ENCODE results near the gene WDR18. TPM values are rescaled to one million over a fixed set of nuclear protein-coding genes. Genes with fewer than 3 reads are reported as not detected.
"Not testable (repeated sequence)": the region's sequence is repeated elsewhere in the genome, so short reads cannot be mapped to it uniquely, and the experiment has no call there.

Gene WDR18
- total RNA-seq, 1 donor from 2014 or later = 105 TPM

- not testable (repeated sequence) for H3K36me3 Mint-ChIP-seq (ENCODE audit: low read depth); H3K4me3 Mint-ChIP-seq; DNase-seq (ENCODE audit: low spot score); H3K27ac Mint-ChIP-seq; H3K9me3 Mint-ChIP-seq; H3K27me3 Mint-ChIP-seq (ENCODE audit: insufficient read depth)
- peaks cover 17% of the 10 kb centered on the region for H3K4me1 Mint-ChIP-seq (ENCODE audit: low read depth)
- intact Hi-C loops (cut with micrococcal nuclease) = loop anchor here (5.0 kb wide), 1 partner anchor 168 kb away; no protein-coding TSS in a partner anchor
Observed at GRCh38 chr19:1023883-1024188, 39.7 kb downstream of the WDR18 start.

GRCh38 chr19:1025080-1025479 lies 40.9 kb downstream of the WDR18 start:
- DNase-seq (ENCODE audit: low spot score); intact Hi-C loops (cut with micrococcal nuclease); H3K36me3 Mint-ChIP-seq (ENCODE audit: low read depth); H3K27me3 Mint-ChIP-seq (ENCODE audit: insufficient read depth); H3K9me3 Mint-ChIP-seq; H3K4me3 Mint-ChIP-seq: not testable (repeated sequence)
- peak overlapping the region; percentile 14 for H3K27ac Mint-ChIP-seq
- H3K4me1 Mint-ChIP-seq (ENCODE audit: low read depth) = peaks cover 17% of the 10 kb centered on the region

GRCh38 chr19:1025960-1026782 lies 42.0 kb downstream of the WDR18 start, which contains the start of gene CNN2:
TSS of gene CNN2 (plus strand) at chr19:1026608. CDS start at chr19:1026662, 54 bp downstream.
- DNase-seq (ENCODE audit: low spot score) = peak; percentile 73
- H3K36me3 Mint-ChIP-seq (ENCODE audit: low read depth) = peaks cover 5% of the 10 kb centered on the region
- peak within 1 kb of the TSS; percentile 87 for H3K27ac Mint-ChIP-seq
- intact Hi-C loops (cut with micrococcal nuclease) = loop anchor here (1.0 to 2.0 kb wide), 2 partner anchors 77 to 179 kb away; partner anchors contain the start of genes GPX4 and STK11
- peak within 1 kb of the TSS; percentile 95 for H3K4me3 Mint-ChIP-seq
- H3K4me1 Mint-ChIP-seq (ENCODE audit: low read depth) = peaks cover 23% of the 10 kb centered on the region
- no peaks in the 10 kb centered on the region for H3K9me3 Mint-ChIP-seq
- H3K27me3 Mint-ChIP-seq (ENCODE audit: insufficient read depth) = peaks cover 2% of the 10 kb centered on the region

- DNase-seq (ENCODE audit: low spot score) = no peak
- Mint-ChIP-seq H3K27ac (peak overlapping the region; percentile 85), H3K36me3 (ENCODE audit: low read depth) (peaks cover 5% of the 10 kb centered on the region), H3K4me3 (peak overlapping the region; percentile 95), H3K4me1 (ENCODE audit: low read depth) (peaks cover 16% of the 10 kb centered on the region), H3K9me3 (no peaks in the 10 kb centered on the region), H3K27me3 (ENCODE audit: insufficient read depth) (no peaks in the 10 kb centered on the region)
- intact Hi-C loops (cut with micrococcal nuclease) = loop anchor here (1.0 to 2.0 kb wide), 2 partner anchors 76 to 178 kb away; partner anchors contain the start of genes GPX4 and STK11
Observed at GRCh38 chr19:1026783-1027649, 42.9 kb downstream of the WDR18 start.

GRCh38 chr19:1027650-1028061 lies 43.5 kb downstream of the WDR18 start:
- Mint-ChIP-seq H3K4me1 (ENCODE audit: low read depth) (peaks cover 22% of the 10 kb centered on the region), H3K27me3 (ENCODE audit: insufficient read depth) (no peaks in the 10 kb centered on the region), H3K36me3 (ENCODE audit: low read depth) (peaks cover 12% of the 10 kb centered on the region), H3K9me3 (no peaks in the 10 kb centered on the region), H3K27ac (peak overlapping the region; percentile 52), H3K4me3 (peak overlapping the region; percentile 95)
- DNase-seq (ENCODE audit: low spot score) = no peak
- intact Hi-C loops (cut with micrococcal nuclease) = loop anchor here (1.0 to 2.0 kb wide), 2 partner anchors 11 to 75 kb away; partner anchors contain the start of gene GPX4

- Mint-ChIP-seq H3K27ac (peak overlapping the region; percentile 52), H3K4me3 (peak overlapping the region; percentile 95), H3K9me3 (peaks cover 1% of the 10 kb centered on the region), H3K36me3 (ENCODE audit: low read depth) (peaks cover 13% of the 10 kb centered on the region), H3K4me1 (ENCODE audit: low read depth) (peaks cover 25% of the 10 kb centered on the region), H3K27me3 (ENCODE audit: insufficient read depth) (no peaks in the 10 kb centered on the region)
- intact Hi-C loops (cut with micrococcal nuclease) = loop anchor here (1.0 kb wide), 1 partner anchor 10 kb away; no protein-coding TSS in a partner anchor
- peak; percentile 58 for DNase-seq (ENCODE audit: low spot score)
Observed at GRCh38 chr19:1028062-1028926, 44.1 kb downstream of the WDR18 start.

GRCh38 chr19:1032264-1032867 lies 48.2 kb downstream of the WDR18 start:
- Mint-ChIP-seq H3K4me3 (no peak overlapping the region), H3K9me3 (peaks cover 3% of the 10 kb centered on the region), H3K4me1 (ENCODE audit: low read depth) (peaks cover 33% of the 10 kb centered on the region), H3K36me3 (ENCODE audit: low read depth) (peaks cover 26% of the 10 kb centered on the region), H3K27ac (no peak overlapping the region), H3K27me3 (ENCODE audit: insufficient read depth) (no peaks in the 10 kb centered on the region)
- no peak for DNase-seq (ENCODE audit: low spot score)
- intact Hi-C loops (cut with micrococcal nuclease) = no loop called here

GRCh38 chr19:1035998-1036621 lies 52.0 kb downstream of the WDR18 start:
- H3K9me3 Mint-ChIP-seq = peaks cover 3% of the 10 kb centered on the region
- DNase-seq (ENCODE audit: low spot score) = no peak
- intact Hi-C loops (cut with micrococcal nuclease) = no loop called here
- no peaks in the 10 kb centered on the region for H3K27me3 Mint-ChIP-seq (ENCODE audit: insufficient read depth)
- no peak overlapping the region for H3K4me3 Mint-ChIP-seq
- peaks cover 59% of the 10 kb centered on the region for H3K4me1 Mint-ChIP-seq (ENCODE audit: low read depth)
- H3K27ac Mint-ChIP-seq = peak overlapping the region; percentile 29
- peaks cover 32% of the 10 kb centered on the region for H3K36me3 Mint-ChIP-seq (ENCODE audit: low read depth)

- H3K27ac Mint-ChIP-seq = peak overlapping the region; percentile 86
- H3K4me3 Mint-ChIP-seq = peak overlapping the region; percentile 64
- DNase-seq (ENCODE audit: low spot score) = no peak
- H3K27me3 Mint-ChIP-seq (ENCODE audit: insufficient read depth) = no peaks in the 10 kb centered on the region
- intact Hi-C loops (cut with micrococcal nuclease) = loop anchor here (1.0 kb wide), 1 partner anchor 9 kb away; no protein-coding TSS in a partner anchor
- peaks cover 56% of the 10 kb centered on the region for H3K4me1 Mint-ChIP-seq (ENCODE audit: low read depth)
- H3K9me3 Mint-ChIP-seq = peaks cover 3% of the 10 kb centered on the region
- H3K36me3 Mint-ChIP-seq (ENCODE audit: low read depth) = peaks cover 25% of the 10 kb centered on the region
Observed at GRCh38 chr19:1037621-1038064, 53.5 kb downstream of the WDR18 start.

- H3K36me3 Mint-ChIP-seq (ENCODE audit: low read depth) = peaks cover 21% of the 10 kb centered on the region
- peak overlapping the region; percentile 86 for H3K27ac Mint-ChIP-seq
- H3K27me3 Mint-ChIP-seq (ENCODE audit: insufficient read depth) = no peaks in the 10 kb centered on the region
- no peaks in the 10 kb centered on the region for H3K9me3 Mint-ChIP-seq
- intact Hi-C loops (cut with micrococcal nuclease) = loop anchor here (1.0 kb wide), 2 partner anchors 11 to 38 kb away; no protein-coding TSS in a partner anchor
- H3K4me1 Mint-ChIP-seq (ENCODE audit: low read depth) = peaks cover 51% of the 10 kb centered on the region
- DNase-seq (ENCODE audit: low spot score) = no peak
- H3K4me3 Mint-ChIP-seq = peak overlapping the region; percentile 97
Observed at GRCh38 chr19:1038978-1039645, 55.0 kb downstream of the WDR18 start.

Measured in activated T-helper 1 cell treated with anti-CD3 and anti-CD28 coated beads, Interleukin-12 subunit alpha, Interleukin-12 subunit beta, Interleukin-2, Interleukin-4 antibody, amounts not matched to agents 30 ng/mL and 10 ng/mL and 1 ng/mL, durations not matched to agents 14 hours and 24 hours and 36 hours (primary cell).